Naive thymus-derived CD4-positive, alpha-beta T cell (primary cell): ENCODE measurements around the gene TMEM101. TPM values are rescaled to one million over a fixed set of nuclear protein-coding genes. Genes with fewer than 3 reads are reported as not detected.
"Not testable (repeated sequence)": the region's sequence is repeated elsewhere in the genome, so short reads cannot be mapped to it uniquely, and the experiment has no call there.

Experiments used
- ATAC-seq: fragments of 150-1000 bp; cut with Tn5 transposase; 2 replicates; pipeline ENCODE4 v1.10.0; 2021; ENCODE audit warnings: mild to moderate bottlenecking, moderate library complexity
- CTCF ChIA-PET: fragments of 350-600 bp; sonication (Branson Sonifier 250); formaldehyde crosslinking; loops from one replicate; lab custom pipeline; 2021; ENCODE audit warnings: antibody characterized with exemption; lab: Charles Lee
- POLR2A ChIA-PET: fragments of 350-600 bp; sonication (Branson Sonifier 250); formaldehyde crosslinking; loops from one replicate; lab custom pipeline; 2021; ENCODE audit warnings: antibody characterized with exemption, inconsistent platforms; lab: Charles Lee
- DNase-seq, 9 donors: peaks; one replicate each; pipeline versions ENCODE4 v3.0.0 to v3.0.0-alpha.2; 2020 to 2022; ENCODE audit warnings: mixed read lengths in 1 of 9
- H3K27ac ChIP-seq: one replicate; pipeline ENCODE4 v1.7.0; 2013; ENCODE audit warnings: mild to moderate bottlenecking, low read depth, low read length, moderate library complexity
- H3K27me3 ChIP-seq, 2 donors: one replicate each; pipeline ENCODE4 v1.7.0; 2013; ENCODE audit warnings: low read length in 2 of 2, mild to moderate bottlenecking in 2 of 2, moderate library complexity in 2 of 2; ENCODE audit not compliant: control insufficient read depth in 2 of 2, insufficient read depth in 2 of 2
- H3K36me3 ChIP-seq, 3 experiments: 1 replicate in 2 of 3; 2 replicates in 1 of 3; pipeline ENCODE4 v1.7.0; 2013; ENCODE audit warnings: low read length in 3 of 3, mild to moderate bottlenecking in 3 of 3, moderate library complexity in 1 of 3; ENCODE audit not compliant: insufficient read depth in 3 of 3, control insufficient read depth in 2 of 3
- H3K4me1 ChIP-seq, 2 donors: one replicate each; pipeline ENCODE4 v1.7.0; 2013; ENCODE audit warnings: low read length in 2 of 2, mild to moderate bottlenecking in 2 of 2, moderate library complexity in 1 of 2; ENCODE audit not compliant: control insufficient read depth in 2 of 2, insufficient read depth in 2 of 2
- H3K4me3 ChIP-seq: 2 replicates; pipeline ENCODE4 v1.7.0; 2013; ENCODE audit warnings: mild to moderate bottlenecking, low read length
- H3K9me3 ChIP-seq, 3 experiments: 1 replicate in 2 of 3; 2 replicates in 1 of 3; pipeline ENCODE4 v1.7.0; 2013; ENCODE audit warnings: low read length in 3 of 3; ENCODE audit not compliant: control insufficient read depth in 2 of 3
- H3K27ac Mint-ChIP-seq, 9 donors: one replicate each; pipeline ENCODE4 v1.8.0; 2020 to 2022; ENCODE audit warnings: mixed read lengths in 9 of 9, mild to moderate bottlenecking in 8 of 9, moderate library complexity in 5 of 9, inconsistent platforms in 2 of 9
- H3K27me3 Mint-ChIP-seq, 5 donors: one replicate each; pipeline ENCODE4 v1.8.0; 2021 to 2022; ENCODE audit warnings: mixed read lengths in 5 of 5, mild to moderate bottlenecking in 1 of 5
- H3K36me3 Mint-ChIP-seq, 5 donors: one replicate each; pipeline ENCODE4 v1.8.0; 2020 to 2022; ENCODE audit warnings: mixed read lengths in 5 of 5, mild to moderate bottlenecking in 3 of 5, inconsistent platforms in 1 of 5
- H3K4me1 Mint-ChIP-seq, 7 donors: one replicate each; pipeline ENCODE4 v1.8.0; 2020 to 2022; ENCODE audit warnings: mixed read lengths in 7 of 7, mild to moderate bottlenecking in 3 of 7, inconsistent platforms in 1 of 7
- H3K4me3 Mint-ChIP-seq, 10 donors: one replicate each; pipeline ENCODE4 v1.8.0; 2020 to 2022; ENCODE audit warnings: mild to moderate bottlenecking in 10 of 10, mixed read lengths in 10 of 10, moderate library complexity in 6 of 10, inconsistent platforms in 2 of 10
- H3K9me3 Mint-ChIP-seq, 11 donors: one replicate each; pipeline ENCODE4 v1.8.0; 2020 to 2022; ENCODE audit warnings: mixed read lengths in 11 of 11, mild to moderate bottlenecking in 4 of 11, inconsistent platforms in 1 of 11, moderate library complexity in 1 of 11
- intact Hi-C, 2 donors: fragments of 100-400 bp; cut with micrococcal nuclease; formaldehyde crosslinking; loops; one replicate each; pipeline ENCODE4 v1.15.1; 2023
- polyA plus RNA-seq, 2 donors: library from polyadenylated mRNA; unstranded; fragments of 300-500 nt; fragmentation: Illumina TruSeq; gene quantifications; one replicate each; pipeline ENCODE4 v1.2.3, GENCODE V29; 2021
- total RNA-seq, 6 experiments: library from RNA in 5 of 6; stranded (reverse) in 5 of 6; gene quantifications; 1 replicate in 5 of 6; 2 replicates in 1 of 6; pipeline ENCODE4 v1.2.3 and lab custom pipeline; 2021 to 2026

TMEM101 gene
- total and polyA plus RNA-seq, 7 experiments from 2014 or later: 12.1 to 36.0 (median 31.8) TPM

- peak overlapping the region in 1 of 10 donors; percentile 62 for H3K4me3 Mint-ChIP-seq
- intact Hi-C loops: loop anchor here in 1 of 2 donors (5.0 to 10.0 kb wide), 2 partner anchors 33 to 125 kb away; no protein-coding TSS in a partner anchor
- ChIA-PET POLR2A (no interaction called here), CTCF (interaction anchor here (0.8 to 6.4 kb wide), 4 partner anchors 97 to 165 kb away, joined by 3 to 59 read pairs (median 12); partner anchors contain the start of gene PPY)
- DNase-seq (no peak), ATAC-seq (no peak)
- H3K4me1 Mint-ChIP-seq: peaks cover 10 to 25% (median 15%) of the 10 kb centered on the region in 7 donors
- Histone ChIP-seq H3K9me3 (no peaks in the 10 kb centered on the region), H3K36me3 (peaks cover 0 to 36% (median 3%) of the 10 kb centered on the region in 3 experiments), H3K4me1 (no peaks in the 10 kb centered on the region), H3K27ac (no peak overlapping the region), H3K4me3 (no peak overlapping the region), H3K27me3 (no peaks in the 10 kb centered on the region)
- no peaks in the 10 kb centered on the region for H3K27me3 Mint-ChIP-seq
- no peaks in the 10 kb centered on the region for H3K9me3 Mint-ChIP-seq
- H3K36me3 Mint-ChIP-seq: peaks cover 0 to 20% (median 11%) of the 10 kb centered on the region in 5 donors
- peak overlapping the region in 3 of 9 donors; percentile 9 to 51 (median 41) for H3K27ac Mint-ChIP-seq
Observed at GRCh38 chr17:44039829-44040635, 25.3 kb upstream of the TMEM101 start.

- Mint-ChIP-seq H3K27ac (no peak overlapping the region), H3K36me3 (peaks cover 9 to 28% (median 11%) of the 10 kb centered on the region in 5 donors), H3K4me1 (peaks cover 16 to 23% (median 19%) of the 10 kb centered on the region in 7 donors), H3K27me3 (no peaks in the 10 kb centered on the region), H3K4me3 (no peak overlapping the region), H3K9me3 (no peaks in the 10 kb centered on the region)
- Histone ChIP-seq H3K27ac (no peak overlapping the region), H3K4me1 (no peaks in the 10 kb centered on the region), H3K9me3 (no peaks in the 10 kb centered on the region), H3K36me3 (peaks cover 0 to 44% (median 3%) of the 10 kb centered on the region in 3 experiments), H3K27me3 (no peaks in the 10 kb centered on the region), H3K4me3 (no peak overlapping the region)
- ATAC-seq (no peak), DNase-seq (no peak)
- POLR2A ChIA-PET: no interaction called here
- CTCF ChIA-PET: interaction anchor here (0.6 to 1.3 kb wide), 3 partner anchors 95 to 1737 kb away, joined by 3 to 5 read pairs (median 3); no protein-coding TSS in a partner anchor
- intact Hi-C loops: no loop called here
Observed at GRCh38 chr17:44038604-44039011, 23.8 kb upstream of the TMEM101 start.

- Mint-ChIP-seq H3K27me3 (no peaks in the 10 kb centered on the region), H3K9me3 (no peaks in the 10 kb centered on the region)
- intact Hi-C loops: no loop called here
Observed at GRCh38 chr17:44037471-44037870, 22.7 kb upstream of the TMEM101 start.

GRCh38 chr17:44034688-44035087 lies 19.9 kb upstream of the TMEM101 start:
- intact Hi-C loops, H3K27me3 ChIP-seq, ATAC-seq, CTCF ChIA-PET, H3K27ac ChIP-seq, H3K27ac Mint-ChIP-seq, H3K4me1 ChIP-seq, H3K4me3 ChIP-seq, POLR2A ChIA-PET, H3K27me3 Mint-ChIP-seq, DNase-seq, H3K9me3 ChIP-seq, H3K9me3 Mint-ChIP-seq, H3K4me3 Mint-ChIP-seq: not testable (repeated sequence)
- Mint-ChIP-seq H3K36me3 (peaks cover 8 to 28% (median 12%) of the 10 kb centered on the region in 5 donors), H3K4me1 (peaks cover 3 to 10% (median 9%) of the 10 kb centered on the region in 7 donors)
- H3K36me3 ChIP-seq: peaks cover 2 to 61% (median 11%) of the 10 kb centered on the region in 3 experiments

More at GRCh38 chr17:44037471-44037870, 22.7 kb upstream of the TMEM101 start:
- ATAC-seq (no peak), DNase-seq (no peak)
- Histone ChIP-seq H3K27me3 (no peaks in the 10 kb centered on the region), H3K4me3 (no peak overlapping the region), H3K4me1 (no peaks in the 10 kb centered on the region), H3K36me3 (peaks cover 0 to 54% (median 6%) of the 10 kb centered on the region in 3 experiments), H3K9me3 (no peaks in the 10 kb centered on the region), H3K27ac (no peak overlapping the region)
- no peak overlapping the region for H3K27ac Mint-ChIP-seq
- ChIA-PET POLR2A (no interaction called here), CTCF (no interaction called here)
- H3K4me3 Mint-ChIP-seq: no peak overlapping the region
- peaks cover 12 to 22% (median 19%) of the 10 kb centered on the region in 7 donors for H3K4me1 Mint-ChIP-seq
- peaks cover 9 to 31% (median 13%) of the 10 kb centered on the region in 5 donors for H3K36me3 Mint-ChIP-seq

- intact Hi-C loops: no loop called here
- H3K27ac Mint-ChIP-seq: peak overlapping the region in 2 of 9 donors; percentile 3 to 36
- no peak for DNase-seq
- peaks cover 3 to 16% (median 10%) of the 10 kb centered on the region in 7 donors for H3K4me1 Mint-ChIP-seq
- CTCF ChIA-PET: no interaction called here
- no peak overlapping the region for H3K27ac ChIP-seq
- no peaks in the 10 kb centered on the region for H3K27me3 Mint-ChIP-seq
- no peaks in the 10 kb centered on the region for H3K9me3 ChIP-seq
- H3K36me3 ChIP-seq: peaks cover 3 to 57% (median 11%) of the 10 kb centered on the region in 3 experiments
- no peak overlapping the region for H3K4me3 ChIP-seq
- peak overlapping the region in 1 of 10 donors; percentile 2 for H3K4me3 Mint-ChIP-seq
- no peaks in the 10 kb centered on the region for H3K9me3 Mint-ChIP-seq
- ATAC-seq: no peak
- peaks cover 6 to 28% (median 10%) of the 10 kb centered on the region in 5 donors for H3K36me3 Mint-ChIP-seq
- POLR2A ChIA-PET: no interaction called here
- H3K4me1 ChIP-seq: no peaks in the 10 kb centered on the region
- no peaks in the 10 kb centered on the region for H3K27me3 ChIP-seq
Observed at GRCh38 chr17:44033861-44034408, 19.2 kb upstream of the TMEM101 start.

GRCh38 chr17:44030482-44030881 lies 15.7 kb upstream of the TMEM101 start:
- Mint-ChIP-seq H3K36me3 (peaks cover 0 to 20% (median 10%) of the 10 kb centered on the region in 5 donors), H3K27me3 (no peaks in the 10 kb centered on the region), H3K9me3 (no peaks in the 10 kb centered on the region), H3K27ac (no peak overlapping the region), H3K4me1 (peaks cover 3 to 16% (median 10%) of the 10 kb centered on the region in 7 donors), H3K4me3 (no peak overlapping the region)
- H3K4me1 ChIP-seq: no peaks in the 10 kb centered on the region
- ChIA-PET POLR2A (no interaction called here), CTCF (no interaction called here)
- no peak overlapping the region for H3K27ac ChIP-seq
- intact Hi-C loops: no loop called here
- no peak for ATAC-seq
- no peak overlapping the region for H3K4me3 ChIP-seq
- no peak for DNase-seq
- no peaks in the 10 kb centered on the region for H3K9me3 ChIP-seq
- H3K27me3 ChIP-seq: no peaks in the 10 kb centered on the region
- peaks cover 3 to 31% (median 8%) of the 10 kb centered on the region in 3 experiments for H3K36me3 ChIP-seq
